BJ (cell line): ENCODE data around the gene UBAC1. TPM values are rescaled to one million over a fixed set of nuclear protein-coding genes. Genes with fewer than 3 reads are reported as not detected.

ENCODE experiments used
- CTCF ChIA-PET: fragments of 350-600 bp; formaldehyde crosslinking; extraction: SDS; loops from one replicate; lab custom pipeline; 2021; ENCODE audit warnings: antibody characterized with exemption, inconsistent platforms; lab: Yijun Ruan, JAX
- POLR2A ChIA-PET: fragments of 300-600 bp; sonication (Branson Sonifier 250); formaldehyde crosslinking; extraction: SDS; loops from one replicate; lab custom pipeline; 2021; ENCODE audit warnings: antibody characterized with exemption; lab: Charles Lee
- DNase-seq: peaks from one replicate; pipeline ENCODE4 v3.0.0-alpha.2; 2011; ENCODE audit warnings: low read depth
- H3K27me3 ChIP-seq: 2 replicates; pipeline ENCODE4 v1.6.0; 2011; ENCODE audit warnings: low read length; ENCODE audit not compliant: control insufficient read depth, insufficient read depth
- H3K36me3 ChIP-seq: 2 replicates; pipeline ENCODE4 v1.5.1; 2011; ENCODE audit warnings: low read length; ENCODE audit not compliant: control insufficient read depth, insufficient read depth
- H3K4me3 ChIP-seq: 2 replicates; pipeline ENCODE4 v1.5.1; 2011; ENCODE audit warnings: low read depth, mild to moderate bottlenecking, control low read depth, low read length
- polyA plus RNA-seq: library from polyadenylated mRNA; depleted of rRNA; stranded (reverse); fragments of >200 nt; gene quantifications from 2 replicates; pipeline ENCODE4 v1.2.3, GENCODE V29; 2011
- TF ChIP-seq, protein P1 (sequence below): IDR thresholded peaks from 2 replicates; pipeline ENCODE4 v1.5.1; 2011; ENCODE audit warnings: low read depth, mild to moderate bottlenecking, control low read depth, inconsistent platforms, low read length, moderate library complexity; ENCODE audit not compliant: insufficient read depth

Gene UBAC1
- polyA plus RNA-seq, 1 experiment = 50.2 TPM

DNA sequence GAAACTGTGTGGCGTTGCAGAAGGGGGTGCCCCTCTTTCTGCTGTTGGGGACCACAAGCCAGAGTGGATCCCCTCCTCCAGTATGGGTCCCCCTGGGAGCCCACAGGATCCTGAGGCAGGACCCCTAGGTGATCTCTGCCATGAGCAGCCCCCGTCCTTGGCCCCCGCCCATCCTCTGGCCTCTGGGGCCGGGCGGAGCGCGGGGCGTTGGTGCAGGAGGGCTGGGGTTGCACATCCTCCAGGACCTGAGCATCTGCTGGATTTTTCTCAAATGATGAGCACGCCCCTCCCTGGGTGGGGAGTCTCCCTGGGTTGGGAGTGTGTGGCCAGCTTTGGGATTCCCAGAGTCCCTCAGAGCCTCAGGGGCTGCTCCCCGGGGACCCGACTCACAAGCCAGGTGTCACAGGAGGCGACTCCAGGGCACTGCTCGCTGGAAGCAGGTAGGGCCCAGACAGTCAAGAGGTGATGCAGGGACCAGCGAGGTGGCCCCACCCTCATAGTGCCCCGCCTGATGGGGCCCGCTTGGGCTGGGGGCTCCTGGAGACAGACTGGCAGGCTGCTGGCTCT lies 26.7 kb upstream of the UBAC1 start:
- Histone ChIP-seq H3K27me3 (peaks cover 8% of the 10 kb centered on the region), H3K4me3 (no peak overlapping the region), H3K36me3 (no peaks in the 10 kb centered on the region)
- ChIA-PET CTCF (no interaction called here), POLR2A (no interaction called here)
- TF ChIP-seq, protein P1, sequence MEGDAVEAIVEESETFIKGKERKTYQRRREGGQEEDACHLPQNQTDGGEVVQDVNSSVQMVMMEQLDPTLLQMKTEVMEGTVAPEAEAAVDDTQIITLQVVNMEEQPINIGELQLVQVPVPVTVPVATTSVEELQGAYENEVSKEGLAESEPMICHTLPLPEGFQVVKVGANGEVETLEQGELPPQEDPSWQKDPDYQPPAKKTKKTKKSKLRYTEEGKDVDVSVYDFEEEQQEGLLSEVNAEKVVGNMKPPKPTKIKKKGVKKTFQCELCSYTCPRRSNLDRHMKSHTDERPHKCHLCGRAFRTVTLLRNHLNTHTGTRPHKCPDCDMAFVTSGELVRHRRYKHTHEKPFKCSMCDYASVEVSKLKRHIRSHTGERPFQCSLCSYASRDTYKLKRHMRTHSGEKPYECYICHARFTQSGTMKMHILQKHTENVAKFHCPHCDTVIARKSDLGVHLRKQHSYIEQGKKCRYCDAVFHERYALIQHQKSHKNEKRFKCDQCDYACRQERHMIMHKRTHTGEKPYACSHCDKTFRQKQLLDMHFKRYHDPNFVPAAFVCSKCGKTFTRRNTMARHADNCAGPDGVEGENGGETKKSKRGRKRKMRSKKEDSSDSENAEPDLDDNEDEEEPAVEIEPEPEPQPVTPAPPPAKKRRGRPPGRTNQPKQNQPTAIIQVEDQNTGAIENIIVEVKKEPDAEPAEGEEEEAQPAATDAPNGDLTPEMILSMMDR = no peak
- no peak for DNase-seq

DNA sequence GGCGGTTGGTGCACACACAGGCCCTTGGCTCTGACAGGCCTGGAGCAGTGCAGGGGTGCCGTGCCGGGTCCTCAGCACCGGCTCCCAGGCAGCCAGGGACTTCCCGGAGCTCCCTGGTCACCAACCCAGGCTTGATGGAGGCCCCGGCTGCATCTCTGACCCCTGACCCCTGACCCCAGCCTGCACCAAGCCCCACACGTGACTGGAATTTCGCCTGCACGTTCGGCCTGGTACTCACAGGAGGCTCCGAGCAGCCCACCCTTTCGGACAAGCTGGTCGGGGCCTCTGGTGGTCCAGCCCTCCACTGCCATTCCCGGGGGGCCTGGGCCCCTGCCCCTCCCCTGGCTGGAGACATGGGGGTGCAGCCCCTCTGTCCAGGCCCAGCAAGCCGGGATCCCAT lies 25.4 kb upstream of the UBAC1 start:
- POLR2A ChIA-PET = no interaction called here
- TF ChIP-seq, protein P1 = no peak
- Histone ChIP-seq H3K36me3 (no peaks in the 10 kb centered on the region), H3K4me3 (no peak overlapping the region), H3K27me3 (peaks cover 10% of the 10 kb centered on the region)
- no peak for DNase-seq
- CTCF ChIA-PET = no interaction called here

DNA sequence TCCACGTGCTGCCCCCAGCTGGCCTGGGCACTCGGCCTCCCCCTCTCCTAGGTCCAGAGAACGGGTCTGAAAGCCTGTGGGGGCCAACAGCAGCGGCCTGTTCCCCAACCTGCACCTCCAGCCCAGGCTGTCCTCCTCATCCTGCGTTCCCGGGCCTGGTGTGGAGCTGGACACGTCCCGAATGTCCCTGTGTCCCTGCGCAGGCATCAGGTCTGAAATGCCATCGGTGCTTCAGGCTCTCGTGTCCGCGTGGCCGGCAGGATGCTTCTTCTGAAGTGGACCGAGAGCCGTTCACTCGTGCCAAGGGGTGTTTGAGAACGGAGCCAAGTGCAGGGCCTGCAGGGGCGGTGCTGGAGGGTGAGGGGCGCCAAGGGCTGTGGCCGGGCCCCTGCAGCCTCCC lies 24.7 kb upstream of the UBAC1 start:
- Histone ChIP-seq H3K27me3 (peaks cover 10% of the 10 kb centered on the region), H3K36me3 (no peaks in the 10 kb centered on the region), H3K4me3 (no peak overlapping the region)
- POLR2A ChIA-PET = no interaction called here
- DNase-seq = no peak
- CTCF ChIA-PET = interaction anchor here (0.5 kb wide), 1 partner anchor 149 kb away, joined by 3 read pairs; no protein-coding TSS in a partner anchor
- TF ChIP-seq, protein P1 = no peak

DNA sequence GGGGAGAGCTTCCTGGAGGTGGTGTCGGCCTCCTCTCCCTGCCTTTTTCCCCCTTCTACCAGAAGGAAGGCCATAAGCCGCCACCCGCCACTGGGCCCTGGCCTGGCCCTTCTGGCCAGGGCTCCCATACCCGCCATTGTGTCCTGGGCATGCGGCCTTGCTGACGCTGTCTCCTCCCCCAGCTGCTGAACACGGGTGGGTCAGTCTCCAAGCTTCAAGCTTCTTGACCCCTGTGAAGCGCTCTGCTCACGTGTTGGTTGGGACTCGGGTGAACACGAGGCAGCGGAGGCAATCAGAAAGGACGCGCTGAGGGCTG lies 24.2 kb upstream of the UBAC1 start:
- POLR2A ChIA-PET = no interaction called here
- DNase-seq = no peak
- TF ChIP-seq, protein P1 = no peak
- H3K4me3 ChIP-seq = no peak overlapping the region
- CTCF ChIA-PET = no interaction called here
- no peaks in the 10 kb centered on the region for H3K36me3 ChIP-seq
- peaks cover 10% of the 10 kb centered on the region for H3K27me3 ChIP-seq

DNA sequence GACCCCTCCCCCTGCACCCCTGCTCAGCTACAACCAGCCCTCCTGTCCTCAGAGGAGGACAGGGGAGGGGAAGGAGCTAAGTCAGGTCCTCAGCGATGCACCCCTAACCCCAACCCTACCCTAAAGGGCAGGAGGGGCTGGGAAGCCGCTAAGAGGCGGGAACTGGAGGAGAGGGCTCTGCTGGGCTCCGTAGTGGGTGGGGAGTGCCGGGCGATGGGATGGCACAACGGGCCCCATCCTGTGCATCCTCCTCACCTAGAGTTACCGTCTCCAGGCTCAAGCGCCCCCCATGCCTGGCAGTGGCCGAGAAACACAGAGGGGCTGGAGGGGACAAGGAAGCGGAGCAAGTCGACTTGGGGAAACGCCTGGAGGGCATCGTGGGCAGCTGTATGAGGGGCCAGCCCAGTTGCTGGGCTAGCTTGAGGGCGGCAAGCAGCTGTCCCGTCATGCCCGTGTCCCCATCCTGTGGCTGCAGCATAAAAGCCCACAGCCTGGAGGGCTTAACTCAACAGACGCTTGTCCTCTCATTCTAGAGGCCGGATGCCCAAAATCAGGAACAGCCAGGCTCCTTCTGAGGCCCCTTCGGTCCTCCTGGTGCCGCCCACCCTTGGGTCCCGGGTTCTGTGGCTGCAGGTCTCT lies 23.0 kb upstream of the UBAC1 start:
- TF ChIP-seq, protein P1 = no peak
- no peak for DNase-seq
- peaks cover 10% of the 10 kb centered on the region for H3K27me3 ChIP-seq
- ChIA-PET CTCF (no interaction called here), POLR2A (no interaction called here)
- H3K36me3 ChIP-seq = no peaks in the 10 kb centered on the region
- H3K4me3 ChIP-seq = no peak overlapping the region
